T-helper 1 cell (primary cell): ENCODE data around the gene DGKD.

ENCODE experiments used
- DNase-seq, 5 donors: peaks; one replicate each; pipeline ENCODE4 v3.0.0-alpha.2; 2012 to 2020

DGKD gene

GRCh38 chr2:233480490-233481202 lies 126.4 kb downstream of the DGKD start:
- DNase-seq, result no peak

- DNase-seq, result no peak
These were observed 127.3 kb downstream of the DGKD start for GRCh38 chr2:233481368-233482142.

GRCh38 chr2:233482616-233483015 lies 128.3 kb downstream of the DGKD start:
- no peak for DNase-seq

- DNase-seq, result no peak
These were observed 131.4 kb downstream of the DGKD start for GRCh38 chr2:233485726-233486125.

GRCh38 chr2:233486357-233486756 lies 132.1 kb downstream of the DGKD start:
- no peak for DNase-seq

GRCh38 chr2:233486778-233487552 lies 132.7 kb downstream of the DGKD start:
- DNase-seq, result no peak

GRCh38 chr2:233487748-233488345 lies 133.6 kb downstream of the DGKD start:
- no peak for DNase-seq

GRCh38 chr2:233489143-233489542 lies 134.8 kb downstream of the DGKD start:
- no peak for DNase-seq

GRCh38 chr2:233489666-233490065 lies 135.4 kb downstream of the DGKD start:
- no peak for DNase-seq

GRCh38 chr2:233490831-233491230 lies 136.5 kb downstream of the DGKD start:
- DNase-seq, result no peak

- DNase-seq, result no peak
These were observed 137.0 kb downstream of the DGKD start for GRCh38 chr2:233491326-233491725.

- no peak for DNase-seq
These were observed 137.8 kb downstream of the DGKD start for GRCh38 chr2:233492078-233492477.

GRCh38 chr2:233492751-233493150 lies 138.5 kb downstream of the DGKD start:
- DNase-seq, result no peak

- no peak for DNase-seq
These were observed 141.5 kb downstream of the DGKD start for GRCh38 chr2:233495503-233496496.

- DNase-seq, result no peak
These were observed 143.4 kb downstream of the DGKD start for GRCh38 chr2:233497692-233498091.

GRCh38 chr2:233498126-233498525 lies 143.8 kb downstream of the DGKD start:
- no peak for DNase-seq

GRCh38 chr2:233499928-233500327 lies 145.6 kb downstream of the DGKD start:
- no peak for DNase-seq

- peak in 1 of 5 donors; percentile 40 for DNase-seq
These were observed 147.1 kb downstream of the DGKD start for GRCh38 chr2:233501198-233502076.

GRCh38 chr2:233503481-233503880 lies 149.2 kb downstream of the DGKD start:
- no peak for DNase-seq

- DNase-seq, result no peak
These were observed 149.8 kb downstream of the DGKD start for GRCh38 chr2:233503947-233504637.
